HFF-Myc (cell line): ENCODE measurements around the gene DLGAP4.
A peak's percentile ranks its signal among the peaks of the same experiment; 100 is the strongest.

Source experiments
- DNase-seq: peaks from one replicate; pipeline ENCODE4 v3.0.0-alpha.2; 2011; ENCODE audit warnings: low read depth; ENCODE audit errors: extremely low read depth
- H3K4me3 ChIP-seq: replicated peaks from 2 replicates; pipeline ENCODE4 v1.5.1; 2011; ENCODE audit warnings: low read depth, mild to moderate bottlenecking, control low read depth, low read length
- TF ChIP-seq, protein P1 (sequence below): IDR thresholded peaks from 2 replicates; pipeline ENCODE4 v1.5.1; 2012; ENCODE audit warnings: mild to moderate bottlenecking, low read depth, low read length, control low read depth; ENCODE audit errors: missing control alignments

DLGAP4 gene

DNA sequence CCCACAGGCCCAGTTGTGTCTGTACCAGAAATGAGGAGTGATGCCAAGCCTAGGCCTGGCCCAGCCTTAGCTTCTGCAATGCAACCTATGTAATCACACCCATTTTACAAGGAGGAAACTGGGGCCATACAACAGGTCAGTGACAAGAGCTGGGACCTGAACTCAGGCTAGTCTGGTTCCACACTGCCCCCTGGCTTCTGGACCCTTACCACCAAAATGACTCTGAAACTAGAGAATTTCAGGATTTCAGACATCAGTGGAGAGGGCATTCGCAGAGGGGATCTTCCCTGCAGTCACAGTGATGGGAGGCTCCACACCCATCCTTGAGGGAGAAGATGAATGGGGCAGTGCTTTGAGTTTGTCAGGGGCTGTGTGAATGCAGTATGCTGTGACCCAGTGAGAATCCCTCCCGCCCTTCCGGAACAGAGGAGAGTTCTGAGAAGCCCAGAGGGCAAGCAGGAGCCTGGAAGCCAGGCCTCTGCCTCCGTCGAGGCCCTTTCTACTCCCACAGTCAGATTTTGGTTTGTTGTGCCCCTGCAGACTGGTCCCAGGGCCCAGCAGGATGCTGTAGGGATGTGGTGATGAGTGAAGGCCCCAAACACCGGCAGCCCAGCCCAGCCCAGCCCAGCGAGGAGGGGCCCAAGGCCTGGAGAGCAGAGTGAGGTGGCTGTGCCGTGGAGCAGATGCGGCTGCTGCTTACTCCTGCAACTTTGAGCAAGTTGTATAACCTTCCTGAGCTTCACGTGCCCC, 187.1 kb downstream of the DLGAP4 start:
- DNase-seq = no peak
- TF ChIP-seq, protein P1, sequence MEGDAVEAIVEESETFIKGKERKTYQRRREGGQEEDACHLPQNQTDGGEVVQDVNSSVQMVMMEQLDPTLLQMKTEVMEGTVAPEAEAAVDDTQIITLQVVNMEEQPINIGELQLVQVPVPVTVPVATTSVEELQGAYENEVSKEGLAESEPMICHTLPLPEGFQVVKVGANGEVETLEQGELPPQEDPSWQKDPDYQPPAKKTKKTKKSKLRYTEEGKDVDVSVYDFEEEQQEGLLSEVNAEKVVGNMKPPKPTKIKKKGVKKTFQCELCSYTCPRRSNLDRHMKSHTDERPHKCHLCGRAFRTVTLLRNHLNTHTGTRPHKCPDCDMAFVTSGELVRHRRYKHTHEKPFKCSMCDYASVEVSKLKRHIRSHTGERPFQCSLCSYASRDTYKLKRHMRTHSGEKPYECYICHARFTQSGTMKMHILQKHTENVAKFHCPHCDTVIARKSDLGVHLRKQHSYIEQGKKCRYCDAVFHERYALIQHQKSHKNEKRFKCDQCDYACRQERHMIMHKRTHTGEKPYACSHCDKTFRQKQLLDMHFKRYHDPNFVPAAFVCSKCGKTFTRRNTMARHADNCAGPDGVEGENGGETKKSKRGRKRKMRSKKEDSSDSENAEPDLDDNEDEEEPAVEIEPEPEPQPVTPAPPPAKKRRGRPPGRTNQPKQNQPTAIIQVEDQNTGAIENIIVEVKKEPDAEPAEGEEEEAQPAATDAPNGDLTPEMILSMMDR = peak; percentile 34
- no peak overlapping the region for H3K4me3 ChIP-seq

DNA sequence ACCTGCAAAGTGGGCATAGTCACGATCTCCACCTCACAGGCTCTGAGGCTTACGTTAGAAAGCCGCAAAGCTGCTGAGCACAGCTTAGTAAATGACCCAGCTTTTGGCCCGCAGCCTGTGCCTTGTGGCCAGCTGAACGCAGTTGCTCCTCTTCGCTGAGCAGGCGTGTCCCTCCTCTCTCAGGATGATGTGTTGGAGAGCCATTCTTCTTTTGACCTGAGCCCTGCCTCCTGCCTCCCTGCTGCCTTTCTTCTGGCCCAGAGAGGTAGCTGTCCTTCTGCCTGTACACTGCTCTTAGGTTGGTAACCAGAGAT, 187.6 kb downstream of the DLGAP4 start:
- DNase-seq = peak; percentile 52
- TF ChIP-seq, protein P1 = no peak
- no peak overlapping the region for H3K4me3 ChIP-seq

DNA sequence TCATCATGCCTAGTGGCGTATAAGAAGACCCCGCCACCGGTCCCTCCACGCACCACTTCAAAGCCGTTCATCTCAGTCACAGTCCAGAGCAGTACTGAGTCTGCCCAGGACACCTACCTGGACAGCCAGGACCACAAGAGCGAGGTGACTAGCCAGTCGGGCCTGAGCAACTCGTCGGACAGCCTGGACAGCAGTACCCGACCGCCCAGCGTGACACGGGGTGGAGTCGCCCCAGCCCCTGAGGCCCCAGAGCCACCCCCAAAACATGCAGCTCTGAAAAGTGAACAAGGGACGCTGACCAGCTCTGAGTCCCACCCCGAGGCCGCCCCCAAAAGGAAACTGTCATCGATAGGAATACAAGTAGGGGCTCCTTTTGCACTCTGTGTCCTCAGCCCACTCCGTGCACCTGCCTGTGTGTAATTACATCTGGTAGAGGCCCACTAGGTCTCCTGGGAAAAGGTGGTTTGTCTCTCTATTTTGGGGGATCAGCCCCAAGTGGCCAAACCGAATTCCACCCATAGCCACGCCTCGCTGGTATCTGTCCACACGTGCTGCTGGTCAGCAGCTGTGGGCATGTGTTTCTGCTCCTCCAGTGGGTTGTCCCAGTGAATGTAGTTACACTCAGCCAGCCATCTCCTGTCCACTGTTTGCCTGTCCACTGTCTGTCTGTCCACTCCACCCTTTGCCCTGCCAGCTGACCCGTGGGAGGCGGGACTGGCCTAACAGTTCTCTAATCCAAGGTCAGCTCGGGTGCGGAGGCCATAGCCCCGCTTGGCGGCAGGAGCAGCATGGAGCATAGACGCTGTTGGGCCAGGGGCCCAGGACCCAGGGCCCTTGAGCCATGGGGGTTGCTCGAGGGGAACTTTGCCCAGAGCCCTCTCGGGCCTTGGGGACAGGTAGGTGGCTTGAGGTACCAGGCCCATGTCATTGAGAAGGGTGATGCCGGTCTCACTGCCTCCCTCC, 190.8 kb downstream of the DLGAP4 start:
- DNase-seq = no peak
- TF ChIP-seq, protein P1 = no peak
- H3K4me3 ChIP-seq = no peak overlapping the region

DNA sequence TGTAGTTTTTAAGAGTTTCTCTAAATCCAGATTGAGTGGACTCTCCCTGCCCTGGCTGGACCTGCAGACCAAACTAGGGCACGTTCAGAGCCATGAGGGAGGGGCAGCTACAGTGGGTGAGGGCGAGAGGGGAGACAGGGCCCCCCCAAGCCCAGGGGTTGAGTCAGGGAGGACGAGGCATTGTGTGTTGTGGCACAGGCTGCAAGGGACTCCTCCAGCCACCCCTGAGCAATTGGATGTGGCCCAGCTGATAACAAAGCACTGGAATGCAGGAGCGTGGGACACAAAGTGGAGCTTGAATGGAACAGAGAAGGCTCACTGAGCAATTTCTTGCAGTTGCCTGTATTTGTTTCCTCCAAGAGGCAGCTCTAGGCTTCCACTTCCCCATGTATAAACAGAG, 191.7 kb downstream of the DLGAP4 start:
- no peak overlapping the region for H3K4me3 ChIP-seq
- DNase-seq = no peak
- TF ChIP-seq, protein P1 = no peak

DNA sequence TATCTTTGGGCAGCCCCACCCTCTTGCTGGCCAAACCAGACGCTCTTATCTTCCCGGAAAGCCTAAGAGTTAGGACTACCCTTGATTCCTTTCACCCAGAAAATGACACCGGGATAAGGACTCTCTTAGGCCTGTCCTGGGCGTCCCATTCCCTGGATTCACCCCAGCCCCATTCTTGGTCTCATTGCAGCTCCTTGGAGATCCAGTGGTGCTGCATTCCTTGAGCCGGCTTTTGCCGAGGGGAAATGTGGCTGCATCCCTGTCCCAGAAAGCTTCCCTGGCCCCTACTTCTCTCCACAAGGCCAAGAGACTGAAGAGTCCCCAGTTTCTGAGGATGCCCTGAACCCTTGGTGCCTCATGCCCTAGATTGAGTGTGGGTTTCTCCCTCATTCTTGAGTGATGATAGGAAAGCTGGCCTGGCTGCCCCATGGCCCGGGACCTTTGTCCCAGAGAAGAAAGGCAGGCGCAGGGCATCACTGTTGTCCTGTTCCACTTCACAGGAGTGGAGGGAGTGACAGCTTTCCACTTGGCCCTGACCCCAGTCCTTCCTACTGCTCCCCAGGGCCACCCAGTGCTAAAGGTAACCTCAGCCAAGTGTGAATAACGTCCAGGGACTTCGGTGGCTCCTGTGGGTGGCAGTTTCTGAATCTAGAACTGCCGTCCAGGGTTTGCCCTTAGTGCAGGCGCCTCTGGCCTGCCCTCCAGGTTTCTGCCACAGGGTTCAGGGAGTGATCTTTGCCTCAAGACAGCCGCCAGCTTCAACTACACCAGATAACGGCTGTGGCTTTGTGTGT, 192.4 kb downstream of the DLGAP4 start:
- no peak for DNase-seq
- TF ChIP-seq, protein P1 = no peak
- H3K4me3 ChIP-seq = no peak overlapping the region

DNA sequence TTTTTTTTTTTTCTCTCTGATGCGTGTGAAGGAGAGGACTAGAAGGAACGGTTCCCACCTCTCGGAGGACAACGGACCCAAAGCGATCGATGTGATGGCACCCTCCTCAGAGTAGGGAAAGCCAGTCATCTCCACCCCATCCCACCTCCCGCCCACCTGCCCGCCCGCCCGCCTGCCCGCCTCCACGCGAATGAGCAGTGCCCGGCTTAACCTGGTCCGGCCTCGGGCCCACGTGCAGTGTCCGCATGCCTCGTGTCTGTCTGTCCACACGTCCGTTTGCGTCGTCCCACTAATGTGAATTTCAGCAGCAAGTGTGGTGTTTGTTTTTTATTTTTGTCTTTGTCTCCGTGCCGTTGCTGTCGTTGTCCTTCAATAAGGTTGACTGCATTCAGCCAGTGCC, 193.1 kb downstream of the DLGAP4 start:
- TF ChIP-seq, protein P1 = no peak
- no peak overlapping the region for H3K4me3 ChIP-seq
- DNase-seq = no peak
